GM23338 (cell line): ENCODE data around the gene CCL7. TPM values are rescaled to one million over a fixed set of nuclear protein-coding genes. Genes with fewer than 3 reads are reported as not detected.

Experiments used
- ATAC-seq: fragments of 200-7000 bp; cut with Tn5 transposase; 3 replicates; pipeline ENCODE4 v1.9.1; 2020
- DNase-seq: peaks from one replicate; pipeline ENCODE4 v3.0.0-alpha.2; 2015; ENCODE audit warnings: low spot score
- H2AFZ ChIP-seq: fragments of 200-600 bp; sonication (generic); 2 replicates; pipeline ENCODE4 v1.8.0; 2016; ENCODE audit warnings: antibody characterized with exemption, mild to moderate bottlenecking, moderate library complexity
- H3F3A ChIP-seq: fragments of 200-600 bp; sonication (generic); replicated peaks from 2 replicates; pipeline ENCODE4 v1.8.0; 2017; ENCODE audit warnings: antibody characterized with exemption, mixed run types, low read depth
- H3K27ac ChIP-seq: fragments of 200-600 bp; sonication (generic); 2 replicates; pipeline ENCODE4 v1.6.1; 2016; ENCODE audit warnings: low read depth
- H3K27me3 ChIP-seq: fragments of 200-600 bp; sonication (generic); 2 replicates; pipeline ENCODE4 v1.8.0; 2016; ENCODE audit warnings: mild to moderate bottlenecking, mixed run types, moderate library complexity; ENCODE audit not compliant: insufficient read depth
- H3K36me3 ChIP-seq: fragments of 200-600 bp; sonication (generic); 2 replicates; pipeline ENCODE4 v1.8.0; 2016; ENCODE audit warnings: mild to moderate bottlenecking; ENCODE audit not compliant: insufficient read depth
- H3K4me1 ChIP-seq: fragments of 200-600 bp; sonication (generic); 2 replicates; pipeline ENCODE4 v1.8.0; 2016; ENCODE audit warnings: mild to moderate bottlenecking, moderate library complexity; ENCODE audit not compliant: insufficient read depth
- H3K4me2 ChIP-seq: fragments of 200-600 bp; sonication (generic); 2 replicates; pipeline ENCODE4 v1.7.1; 2017; ENCODE audit warnings: mixed run types
- H3K4me3 ChIP-seq: fragments of 200-600 bp; sonication (generic); 2 replicates; pipeline ENCODE4 v1.6.1; 2016; ENCODE audit warnings: mixed run types
- H3K79me2 ChIP-seq: fragments of 200-600 bp; sonication (generic); replicated peaks from 2 replicates; pipeline ENCODE4 v1.8.0; 2017; ENCODE audit warnings: mild to moderate bottlenecking; ENCODE audit not compliant: insufficient read depth
- H3K9me2 ChIP-seq: fragments of 200-600 bp; sonication (generic); 2 replicates; pipeline ENCODE4 v1.8.0; 2017; ENCODE audit not compliant: insufficient read depth
- H4K20me1 ChIP-seq: fragments of 200-600 bp; sonication (generic); replicated peaks from 2 replicates; pipeline ENCODE4 v1.8.0; 2017; ENCODE audit warnings: mild to moderate bottlenecking; ENCODE audit not compliant: insufficient read depth
- H3K27ac Mint-ChIP-seq: 2 replicates; pipeline ENCODE4 v1.8.0; 2020; ENCODE audit warnings: inconsistent platforms, mild to moderate bottlenecking, moderate library complexity, mixed read lengths
- H3K27me3 Mint-ChIP-seq: 3 replicates; pipeline ENCODE4 v1.8.0; 2022; ENCODE audit warnings: low read depth, mild to moderate bottlenecking, moderate library complexity, mixed read lengths, inconsistent platforms; ENCODE audit not compliant: insufficient read depth, poor library complexity
- H3K36me3 Mint-ChIP-seq: 3 replicates; pipeline ENCODE4 v1.8.0; 2021; ENCODE audit warnings: low read depth, mild to moderate bottlenecking, inconsistent platforms, moderate library complexity, mixed read lengths
- H3K4me1 Mint-ChIP-seq: 3 replicates; pipeline ENCODE4 v1.8.0; 2020; ENCODE audit warnings: mild to moderate bottlenecking, inconsistent platforms, mixed read lengths
- H3K4me3 Mint-ChIP-seq: 3 replicates; pipeline ENCODE4 v1.8.0; 2021; ENCODE audit warnings: moderate library complexity, mild to moderate bottlenecking, inconsistent platforms, mixed read lengths
- H3K9me3 Mint-ChIP-seq: 3 replicates; pipeline ENCODE4 v1.8.0; 2020; ENCODE audit warnings: moderate library complexity, mild to moderate bottlenecking, inconsistent platforms, mixed read lengths
- CTCF ChIP-seq, 2 experiments: fragments of 200-600 bp in 1 of 2; sonication (generic) in 1 of 2; conservative IDR thresholded peaks; 2 replicates each; pipeline versions ENCODE4 v1.5.1 to v1.6.1; 2016 to 2017; ENCODE audit warnings: antibody characterized with exemption in 2 of 2, low read depth in 2 of 2, mild to moderate bottlenecking in 2 of 2, moderate library complexity in 1 of 2
- ETS1 ChIP-seq: IDR thresholded peaks from 2 replicates; pipeline ENCODE4 v1.6.1; 2016; ENCODE audit warnings: antibody characterized with exemption
- EZH2 ChIP-seq: fragments of 200-600 bp; sonication (generic); IDR thresholded peaks from one replicate; pipeline ENCODE4 v1.8.0; 2017; ENCODE audit warnings: antibody characterized with exemption, mild to moderate bottlenecking, low read depth; ENCODE audit not compliant: unreplicated experiment
- JUNB ChIP-seq: IDR thresholded peaks from one replicate; pipeline ENCODE4 v1.6.1; 2016; ENCODE audit warnings: antibody characterized with exemption; ENCODE audit not compliant: unreplicated experiment
- NANOG ChIP-seq: IDR thresholded peaks from 2 replicates; pipeline ENCODE4 v1.6.1; 2016; ENCODE audit warnings: antibody characterized with exemption, borderline replicate concordance
- POLR2AphosphoS5 ChIP-seq: IDR thresholded peaks from 2 replicates; pipeline ENCODE4 v1.6.1; 2016; ENCODE audit warnings: antibody characterized with exemption, low read depth
- REST ChIP-seq: IDR thresholded peaks from one replicate; pipeline ENCODE4 v1.6.1; 2018; ENCODE audit warnings: antibody characterized with exemption; ENCODE audit not compliant: unreplicated experiment
- STAT1 ChIP-seq: IDR thresholded peaks from one replicate; pipeline ENCODE4 v1.6.1; 2016; ENCODE audit warnings: antibody characterized with exemption; ENCODE audit not compliant: unreplicated experiment
- ZNF462 ChIP-seq: fragments of 250-450 bp; sonication (Bioruptor Pico); IDR thresholded peaks from 2 replicates; pipeline ENCODE4 v1.5.0; 2020; ENCODE audit warnings: mild to moderate bottlenecking, moderate library complexity
- polyA plus RNA-seq: library from polyadenylated mRNA; unstranded; fragments of >200 nt; fragmentation: Nextera tagmentation; extraction: Ambion mirVana; gene quantifications from 2 replicates; pipeline ENCODE4 v1.2.1, GENCODE V29; 2016
- total RNA-seq: library from RNA; depleted of rRNA; stranded (reverse); fragments of >200 nt; shearing (Covaris generic); gene quantifications from 2 replicates; pipeline ENCODE4 v1.2.3, GENCODE V29; 2014

CCL7 gene
- total and polyA plus RNA-seq, 2 experiments from 2014 or later, result not detected

- Mint-ChIP-seq H3K27me3 (peaks cover 2% of the 10 kb centered on the region), H3K4me3 (no peak overlapping the region), H3K4me1 (peaks cover 11% of the 10 kb centered on the region), H3K9me3 (no peaks in the 10 kb centered on the region), H3K36me3 (no peaks in the 10 kb centered on the region), H3K27ac (no peak overlapping the region)
- DNase-seq (no peak), ATAC-seq (no peak)
- Histone ChIP-seq H3K9me2 (peaks cover 9% of the 10 kb centered on the region; the same call in 1 of the 2 replicates), H3F3A (no peaks in the 10 kb centered on the region), H3K79me2 (no peaks in the 10 kb centered on the region), H3K4me1 (peaks cover 14% of the 10 kb centered on the region), H3K27ac (no peak overlapping the region), H3K27me3 (no peaks in the 10 kb centered on the region), H2AFZ (no peak overlapping the region), H3K36me3 (no peaks in the 10 kb centered on the region), H3K4me3 (no peak overlapping the region), H3K4me2 (no peak overlapping the region), H4K20me1 (no peaks in the 10 kb centered on the region)
- TF ChIP-seq JUNB, result no peak
Observed at GRCh38 chr17:34245351-34245905, 24.6 kb upstream of the CCL7 start.

GRCh38 chr17:34246446-34246845 lies 23.6 kb upstream of the CCL7 start:
- no peak overlapping the region for H3K4me2 ChIP-seq
- no peaks in the 10 kb centered on the region for H4K20me1 ChIP-seq
- peaks cover 2% of the 10 kb centered on the region for H3K27me3 Mint-ChIP-seq
- DNase-seq, result no peak
- H3K27ac Mint-ChIP-seq, result no peak overlapping the region
- H3K4me1 Mint-ChIP-seq, result peaks cover 19% of the 10 kb centered on the region
- no peak overlapping the region for H3K27ac ChIP-seq
- H3K4me3 ChIP-seq, result no peak overlapping the region
- no peak overlapping the region for H3K4me3 Mint-ChIP-seq
- H3K36me3 Mint-ChIP-seq, result no peaks in the 10 kb centered on the region
- no peaks in the 10 kb centered on the region for H3K27me3 ChIP-seq
- H3K4me1 ChIP-seq, result peaks cover 24% of the 10 kb centered on the region
- H3K9me2 ChIP-seq, result peaks cover 9% of the 10 kb centered on the region; the same call in 1 of the 2 replicates
- no peak overlapping the region for H2AFZ ChIP-seq
- no peaks in the 10 kb centered on the region for H3K36me3 ChIP-seq
- no peaks in the 10 kb centered on the region for H3K79me2 ChIP-seq
- ATAC-seq, result no peak
- H3F3A ChIP-seq, result no peaks in the 10 kb centered on the region
- no peaks in the 10 kb centered on the region for H3K9me3 Mint-ChIP-seq
- no peak for TF ChIP-seq CTCF (conservative IDR thresholded peaks at IDR 0.05; ENCODE audit: low read depth in 2 of 2)
- TF ChIP-seq REST, result no peak
- no peak for TF ChIP-seq ETS1
- no peak for TF ChIP-seq EZH2
- no peak for TF ChIP-seq STAT1
- TF ChIP-seq POLR2AphosphoS5, result no peak
- TF ChIP-seq JUNB, result no peak
- TF ChIP-seq ZNF462 (CRISPR knock-in tag), result no peak
- TF ChIP-seq NANOG, result no peak
